Endodermal cell (in vitro differentiated cells): ENCODE results near the gene PANK2. TPM values are rescaled to one million over a fixed set of nuclear protein-coding genes. Genes with fewer than 3 reads are reported as not detected.
"Not testable (repeated sequence)": the region's sequence is repeated elsewhere in the genome, so short reads cannot be mapped to it uniquely, and the experiment has no call there.

ENCODE experiments used
- DNase-seq: peaks from one replicate; pipeline ENCODE4 v3.0.0-alpha.2; 2017
- H3K27ac ChIP-seq: 2 replicates; pipeline ENCODE4 v1.5.1; 2013; ENCODE audit warnings: mild to moderate bottlenecking, low read depth, low read length, moderate library complexity
- H3K27me3 ChIP-seq: 2 replicates; pipeline ENCODE4 v1.6.1; 2013; ENCODE audit warnings: mild to moderate bottlenecking, low read length, moderate library complexity; ENCODE audit not compliant: insufficient read depth, control insufficient read depth, poor library complexity, severe bottlenecking
- H3K36me3 ChIP-seq: 2 replicates; pipeline ENCODE4 v1.7.0; 2013; ENCODE audit warnings: mild to moderate bottlenecking, low read length, moderate library complexity; ENCODE audit not compliant: control insufficient read depth, insufficient read depth
- H3K4me1 ChIP-seq: one replicate; pipeline ENCODE4 v1.7.0; 2013; ENCODE audit warnings: low read length; ENCODE audit not compliant: control insufficient read depth, insufficient read depth
- H3K4me3 ChIP-seq: 2 replicates; pipeline ENCODE4 v1.5.1; 2013; ENCODE audit warnings: mild to moderate bottlenecking, low read length, moderate library complexity
- H3K9ac ChIP-seq: 2 replicates; pipeline ENCODE4 v1.6.1; 2013; ENCODE audit warnings: mild to moderate bottlenecking, low read length, moderate library complexity; ENCODE audit not compliant: poor library complexity, severe bottlenecking; ENCODE audit errors: extremely low read depth
- H3K9me3 ChIP-seq: 2 replicates; pipeline ENCODE4 v1.6.1; 2013; ENCODE audit warnings: mild to moderate bottlenecking, low read length, moderate library complexity; ENCODE audit not compliant: control insufficient read depth
- H3K27ac Mint-ChIP-seq: 2 replicates; pipeline ENCODE4 v1.8.0; 2020; ENCODE audit warnings: mixed read lengths
- H3K27me3 Mint-ChIP-seq: 2 replicates; pipeline ENCODE4 v1.8.0; 2021; ENCODE audit warnings: mild to moderate bottlenecking, mixed read lengths; ENCODE audit not compliant: insufficient read depth
- H3K36me3 Mint-ChIP-seq: 2 replicates; pipeline ENCODE4 v1.8.0; 2020; ENCODE audit warnings: low read depth, mixed read lengths
- H3K4me1 Mint-ChIP-seq: 2 replicates; pipeline ENCODE4 v1.8.0; 2020; ENCODE audit warnings: mixed read lengths
- H3K4me3 Mint-ChIP-seq: 2 replicates; pipeline ENCODE4 v1.8.0; 2020; ENCODE audit warnings: mild to moderate bottlenecking, moderate library complexity, mixed read lengths
- H3K9me3 Mint-ChIP-seq: 2 replicates; pipeline ENCODE4 v1.8.0; 2020; ENCODE audit warnings: mild to moderate bottlenecking, mixed read lengths
- WGBS, 2 experiments: methylation state at CpG; one replicate each; pipeline versions ENCODE4 v1.1.5 to v1.1.7; 2013; ENCODE audit warnings: missing lambda C conversion rate in 2 of 2, mixed read lengths in 1 of 2; ENCODE audit not compliant: insufficient coverage in 1 of 2, insufficient read length in 1 of 2; 5-methylcytosine and 5-hydroxymethylcytosine counted together
- total RNA-seq, 2 donors: library from RNA; stranded (reverse); fragmentation: NEBNext Ultra II Directional in 1 of 2; extraction: Animal tissue kit (Norgen Biotek cat#: 25700) in 1 of 2; gene quantifications; 2 replicates in 1 of 2; 3 replicates in 1 of 2; pipeline ENCODE4 v1.2.1, GENCODE V29; 2021
- TF ChIP-seq, protein P1 (sequence below): fragments of 200-600 bp; sonication (generic); conservative IDR thresholded peaks from 2 replicates; pipeline ENCODE4 v1.5.0; 2021; ENCODE audit warnings: antibody characterized with exemption, mild to moderate bottlenecking

Gene PANK2
- total RNA-seq, 2 donors from 2014 or later: 57.6 to 66.5 TPM

DNA sequence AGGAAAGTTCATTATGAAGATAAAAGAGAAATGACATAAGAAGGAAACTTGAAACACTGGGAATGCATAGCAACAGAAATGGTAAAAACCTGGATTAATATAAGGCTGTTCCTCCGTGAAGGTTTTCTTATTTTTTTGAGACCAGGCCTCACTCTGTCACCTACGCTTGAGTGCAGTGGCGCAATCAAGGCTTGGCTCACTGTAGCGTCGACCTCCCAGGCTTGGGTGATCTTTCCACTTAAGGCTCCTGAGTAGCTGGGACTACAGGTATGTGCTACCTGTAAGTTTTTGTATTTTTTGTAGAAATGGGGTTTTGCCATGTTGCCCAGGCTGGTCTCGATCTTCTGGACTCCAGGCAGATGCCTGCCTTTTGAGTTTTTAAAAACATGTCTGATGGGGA lies 51.7 kb downstream of the PANK2 start:
- 67 to 75% methylated on average over 3 to 6 of the region's 6 CpGs for WGBS, 2 experiments
- no peak overlapping the region for H3K27ac Mint-ChIP-seq
- no peaks in the 10 kb centered on the region for H3K4me1 Mint-ChIP-seq
- Histone ChIP-seq H3K4me3 (no peak overlapping the region), H3K36me3 (peaks cover 81% of the 10 kb centered on the region), H3K4me1 (no peaks in the 10 kb centered on the region), H3K27me3 (no peaks in the 10 kb centered on the region), H3K9ac (no peak overlapping the region), H3K27ac (no peak overlapping the region), H3K9me3 (peaks cover 15% of the 10 kb centered on the region)
- H3K9me3 Mint-ChIP-seq: no peaks in the 10 kb centered on the region
- H3K27me3 Mint-ChIP-seq: no peaks in the 10 kb centered on the region
- H3K36me3 Mint-ChIP-seq: peaks cover 63% of the 10 kb centered on the region
- H3K4me3 Mint-ChIP-seq: no peak overlapping the region
- no peak for DNase-seq
- TF ChIP-seq, protein P1, sequence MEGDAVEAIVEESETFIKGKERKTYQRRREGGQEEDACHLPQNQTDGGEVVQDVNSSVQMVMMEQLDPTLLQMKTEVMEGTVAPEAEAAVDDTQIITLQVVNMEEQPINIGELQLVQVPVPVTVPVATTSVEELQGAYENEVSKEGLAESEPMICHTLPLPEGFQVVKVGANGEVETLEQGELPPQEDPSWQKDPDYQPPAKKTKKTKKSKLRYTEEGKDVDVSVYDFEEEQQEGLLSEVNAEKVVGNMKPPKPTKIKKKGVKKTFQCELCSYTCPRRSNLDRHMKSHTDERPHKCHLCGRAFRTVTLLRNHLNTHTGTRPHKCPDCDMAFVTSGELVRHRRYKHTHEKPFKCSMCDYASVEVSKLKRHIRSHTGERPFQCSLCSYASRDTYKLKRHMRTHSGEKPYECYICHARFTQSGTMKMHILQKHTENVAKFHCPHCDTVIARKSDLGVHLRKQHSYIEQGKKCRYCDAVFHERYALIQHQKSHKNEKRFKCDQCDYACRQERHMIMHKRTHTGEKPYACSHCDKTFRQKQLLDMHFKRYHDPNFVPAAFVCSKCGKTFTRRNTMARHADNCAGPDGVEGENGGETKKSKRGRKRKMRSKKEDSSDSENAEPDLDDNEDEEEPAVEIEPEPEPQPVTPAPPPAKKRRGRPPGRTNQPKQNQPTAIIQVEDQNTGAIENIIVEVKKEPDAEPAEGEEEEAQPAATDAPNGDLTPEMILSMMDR: no peak

- not testable (repeated sequence) for H3K4me1 ChIP-seq, H3K9ac ChIP-seq, H3K9me3 Mint-ChIP-seq, H3K4me1 Mint-ChIP-seq, H3K27me3 Mint-ChIP-seq, H3K27ac Mint-ChIP-seq, H3K27me3 ChIP-seq, H3K4me3 Mint-ChIP-seq, H3K9me3 ChIP-seq, H3K27ac ChIP-seq, H3K4me3 ChIP-seq, DNase-seq
- 97% methylated on average over 6 of the region's 7 CpGs for WGBS, 2 experiments
- peaks cover 51% of the 10 kb centered on the region for H3K36me3 Mint-ChIP-seq
- peaks cover 49% of the 10 kb centered on the region for H3K36me3 ChIP-seq
Observed at GRCh38 chr20:3946666-3947065, 57.5 kb downstream of the PANK2 start.

DNA sequence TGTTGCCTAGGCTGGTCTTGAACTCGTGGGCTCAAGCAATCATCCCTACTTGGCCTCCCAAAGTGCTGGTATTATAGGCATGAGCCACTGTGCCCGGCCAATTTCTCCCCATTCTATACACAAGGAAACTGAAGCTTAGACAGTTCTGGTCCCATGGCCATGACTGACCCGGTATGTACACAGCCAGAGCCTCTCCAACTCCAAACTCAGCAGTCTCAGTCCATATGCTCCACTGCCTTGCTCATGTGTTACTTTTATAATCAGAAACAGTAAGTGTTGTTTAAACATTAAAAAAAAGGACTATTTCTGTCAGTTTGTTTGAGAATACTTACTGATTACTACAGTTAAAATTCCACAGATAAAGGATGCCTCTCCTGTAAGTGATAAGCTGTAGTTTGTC lies 75.5 kb downstream of the PANK2 start:
- DNase-seq: no peak
- H3K27me3 ChIP-seq: no peaks in the 10 kb centered on the region
- H3K9me3 Mint-ChIP-seq: no peaks in the 10 kb centered on the region
- H3K9me3 ChIP-seq: no peaks in the 10 kb centered on the region
- no peak overlapping the region for H3K4me3 ChIP-seq
- H3K4me1 ChIP-seq: peaks cover 16% of the 10 kb centered on the region
- no peak overlapping the region for H3K27ac Mint-ChIP-seq
- H3K9ac ChIP-seq: no peak overlapping the region
- peaks cover 8% of the 10 kb centered on the region for H3K4me1 Mint-ChIP-seq
- H3K27me3 Mint-ChIP-seq: no peaks in the 10 kb centered on the region
- H3K27ac ChIP-seq: no peak overlapping the region
- H3K4me3 Mint-ChIP-seq: no peak overlapping the region
- WGBS, 2 experiments: 75 to 100% methylated on average over 1 to 3 of the region's 3 CpGs
- peaks cover 25% of the 10 kb centered on the region for H3K36me3 Mint-ChIP-seq
- H3K36me3 ChIP-seq: peaks cover 25% of the 10 kb centered on the region
- TF ChIP-seq, protein P1: no peak

- H3K4me1 Mint-ChIP-seq: peaks cover 13% of the 10 kb centered on the region
- Histone ChIP-seq H3K36me3 (peaks cover 15% of the 10 kb centered on the region), H3K4me1 (peaks cover 16% of the 10 kb centered on the region), H3K9ac (no peak overlapping the region), H3K9me3 (no peaks in the 10 kb centered on the region), H3K27me3 (no peaks in the 10 kb centered on the region), H3K27ac (peak overlapping the region; percentile 6), H3K4me3 (peak overlapping the region; percentile 25)
- no peak for DNase-seq
- no peaks in the 10 kb centered on the region for H3K27me3 Mint-ChIP-seq
- TF ChIP-seq, protein P1: no peak
- H3K4me3 Mint-ChIP-seq: no peak overlapping the region
- H3K27ac Mint-ChIP-seq: peak overlapping the region; percentile 36
- peaks cover 29% of the 10 kb centered on the region for H3K36me3 Mint-ChIP-seq
- no peaks in the 10 kb centered on the region for H3K9me3 Mint-ChIP-seq
Observed at GRCh38 chr20:3966571-3966970, 77.4 kb downstream of the PANK2 start.
